K562 (cell line): Measurements from ENCODE around the gene MXRA7. TPM values are rescaled to one million over a fixed set of nuclear protein-coding genes. Genes with fewer than 3 reads are reported as not detected.
A peak's percentile ranks its signal among the peaks of the same experiment; 100 is the strongest.

Experiments used
- PRMT5 ChIP-seq: sonication (generic); formaldehyde crosslinking; IDR thresholded peaks from 2 replicates; pipeline ENCODE4 v1.5.0; 2020; ENCODE audit warnings: missing genetic modification reagents
- PURB ChIP-seq: sonication (generic); formaldehyde crosslinking; IDR thresholded peaks from 2 replicates; pipeline ENCODE4 v1.9.0; 2021; ENCODE audit warnings: low read depth, mild to moderate bottlenecking, missing genetic modification reagents
- RFX1 ChIP-seq: fragments of 450-650 bp; IDR thresholded peaks from 2 replicates; pipeline ENCODE4 v1.6.1; 2016; ENCODE audit warnings: mild to moderate bottlenecking, moderate library complexity
- TCFL5 ChIP-seq: fragments of 250-450 bp; sonication (Bioruptor Pico); conservative IDR thresholded peaks from 2 replicates; pipeline ENCODE4 v1.6.1; 2021; ENCODE audit warnings: mild to moderate bottlenecking, moderate library complexity, matching md5 sums
- polyA plus RNA-seq, 8 experiments: library from polyadenylated mRNA; depleted of rRNA in 4 of 8; stranded (reverse) in 5 of 8; unstranded in 3 of 8; fragments of >200 nt; fragmentation: Nextera tagmentation in 2 of 8; fragmentation: Illumina TruSeq in 1 of 8; extraction: Ambion mirVana in 2 of 8; extraction: Trizol in 1 of 8; gene quantifications; 2 replicates each; pipeline versions ENCODE4 v1.2.1 to v1.2.3, GENCODE V29; 2011 to 2014; ENCODE audit warnings: inconsistent platforms in 1 of 8, missing spikeins in 1 of 8
- total RNA-seq, 7 experiments: library from RNA; depleted of rRNA in 6 of 7; stranded (reverse); fragments of >200 nt in 6 of 7; fragmentation: Illumina TruSeq in 2 of 7; extraction: Trizol in 2 of 7; gene quantifications; 2 replicates each; pipeline versions ENCODE4 v1.2.1 to v1.2.3, GENCODE V29; 2011 to 2021; ENCODE audit warnings: low replicate concordance in 1 of 7
- TF ChIP-seq, protein P1 (sequence below): sonication (generic); formaldehyde crosslinking; IDR thresholded peaks from 2 replicates; pipeline ENCODE4 v1.9.0; 2022; ENCODE audit warnings: mild to moderate bottlenecking, missing genetic modification reagents
- TF ChIP-seq, protein P2 (sequence below): fragments of 250-450 bp; sonication (Bioruptor Pico); IDR thresholded peaks from 2 replicates; pipeline ENCODE4 v1.4.0; 2020; ENCODE audit warnings: borderline replicate concordance
- TF ChIP-seq, protein P3 (sequence below): fragments of 250-450 bp; sonication (Bioruptor Pico); IDR thresholded peaks from 2 replicates; pipeline ENCODE4 v1.4.0; 2020
- TF ChIP-seq, protein P4 (sequence below): fragments of 450-650 bp; IDR thresholded peaks from 2 replicates; pipeline ENCODE4 v1.6.1; 2017; ENCODE audit warnings: antibody characterized with exemption, mild to moderate bottlenecking
- TF ChIP-seq, protein P5 (sequence below), 2 experiments: fragments of 450-650 bp; IDR thresholded peaks; 2 replicates each; pipeline ENCODE4 v1.6.1; 2018; ENCODE audit warnings: mild to moderate bottlenecking in 2 of 2, low read depth in 1 of 2; ENCODE audit not compliant: partially characterized antibody in 2 of 2

MXRA7 gene
- total and polyA plus RNA-seq, 9 of the 15 experiments (the other 6 are each of a cell fraction or from before 2014, with no cell fraction given), result 2.6 to 38.4 (median 14.3) TPM

DNA sequence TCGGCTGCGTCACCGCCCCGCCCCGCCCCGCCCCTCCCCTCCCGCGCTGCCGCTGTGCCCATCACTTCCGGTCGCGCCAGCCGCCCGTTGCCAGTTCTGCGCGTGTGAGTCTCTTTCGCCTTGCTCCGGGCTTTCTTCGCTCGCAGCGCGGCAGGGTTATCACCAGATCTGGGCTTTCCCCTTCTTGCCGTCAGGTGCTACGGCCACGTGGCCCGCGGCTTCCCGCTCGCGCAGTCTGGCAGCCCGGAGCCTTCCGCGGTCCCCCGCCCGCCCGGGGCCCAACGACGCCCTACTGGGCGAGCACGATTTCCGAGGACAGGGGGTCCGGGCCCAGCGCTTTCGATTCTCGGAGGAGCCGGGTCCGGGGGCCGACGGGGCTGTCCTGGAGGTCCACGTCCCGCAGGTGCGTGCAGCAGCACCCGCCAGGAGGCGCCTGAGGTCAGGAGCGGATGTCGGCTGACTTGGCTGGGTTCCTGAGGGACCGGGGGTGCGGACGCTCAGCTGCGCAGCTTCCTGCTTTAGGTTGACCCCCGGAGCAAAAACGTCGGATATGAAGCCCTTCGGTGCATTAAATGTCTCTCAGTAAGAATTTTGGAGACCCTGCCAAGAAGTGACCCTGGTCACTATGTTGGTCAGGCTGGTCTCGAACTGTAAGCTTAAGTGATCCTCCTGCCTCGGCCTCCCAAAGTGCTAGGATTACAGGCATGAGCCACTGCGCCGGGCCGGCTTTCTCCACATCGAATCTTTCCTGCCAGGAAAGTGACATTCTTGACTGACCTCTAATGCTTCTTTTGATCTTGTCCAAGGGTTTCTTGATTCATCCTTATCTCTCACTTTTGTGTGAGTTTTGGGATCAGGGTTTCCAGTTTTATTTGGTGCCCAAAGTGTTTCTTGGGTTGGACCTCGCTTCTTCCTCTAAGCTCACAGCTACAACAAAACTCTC lies 16.3 kb upstream of the MXRA7 start, which contains the start of gene METTL23 (continued):
- TF ChIP-seq TCFL5 (CRISPR knock-in tag), result no peak
- TF ChIP-seq, protein P1, sequence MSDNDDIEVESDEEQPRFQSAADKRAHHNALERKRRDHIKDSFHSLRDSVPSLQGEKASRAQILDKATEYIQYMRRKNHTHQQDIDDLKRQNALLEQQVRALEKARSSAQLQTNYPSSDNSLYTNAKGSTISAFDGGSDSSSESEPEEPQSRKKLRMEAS, result peak; percentile 93
- TF ChIP-seq, protein P2, sequence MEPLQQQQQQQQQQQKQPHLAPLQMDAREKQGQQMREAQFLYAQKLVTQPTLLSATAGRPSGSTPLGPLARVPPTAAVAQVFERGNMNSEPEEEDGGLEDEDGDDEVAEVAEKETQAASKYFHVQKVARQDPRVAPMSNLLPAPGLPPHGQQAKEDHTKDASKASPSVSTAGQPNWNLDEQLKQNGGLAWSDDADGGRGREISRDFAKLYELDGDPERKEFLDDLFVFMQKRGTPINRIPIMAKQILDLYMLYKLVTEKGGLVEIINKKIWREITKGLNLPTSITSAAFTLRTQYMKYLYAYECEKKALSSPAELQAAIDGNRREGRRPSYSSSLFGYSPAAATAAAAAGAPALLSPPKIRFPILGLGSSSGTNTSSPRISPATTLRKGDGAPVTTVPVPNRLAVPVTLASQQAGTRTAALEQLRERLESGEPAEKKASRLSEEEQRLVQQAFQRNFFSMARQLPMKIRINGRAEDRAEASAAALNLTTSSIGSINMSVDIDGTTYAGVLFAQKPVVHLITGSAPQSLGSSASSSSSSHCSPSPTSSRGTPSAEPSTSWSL, result no peak
- TF ChIP-seq, protein P3, sequence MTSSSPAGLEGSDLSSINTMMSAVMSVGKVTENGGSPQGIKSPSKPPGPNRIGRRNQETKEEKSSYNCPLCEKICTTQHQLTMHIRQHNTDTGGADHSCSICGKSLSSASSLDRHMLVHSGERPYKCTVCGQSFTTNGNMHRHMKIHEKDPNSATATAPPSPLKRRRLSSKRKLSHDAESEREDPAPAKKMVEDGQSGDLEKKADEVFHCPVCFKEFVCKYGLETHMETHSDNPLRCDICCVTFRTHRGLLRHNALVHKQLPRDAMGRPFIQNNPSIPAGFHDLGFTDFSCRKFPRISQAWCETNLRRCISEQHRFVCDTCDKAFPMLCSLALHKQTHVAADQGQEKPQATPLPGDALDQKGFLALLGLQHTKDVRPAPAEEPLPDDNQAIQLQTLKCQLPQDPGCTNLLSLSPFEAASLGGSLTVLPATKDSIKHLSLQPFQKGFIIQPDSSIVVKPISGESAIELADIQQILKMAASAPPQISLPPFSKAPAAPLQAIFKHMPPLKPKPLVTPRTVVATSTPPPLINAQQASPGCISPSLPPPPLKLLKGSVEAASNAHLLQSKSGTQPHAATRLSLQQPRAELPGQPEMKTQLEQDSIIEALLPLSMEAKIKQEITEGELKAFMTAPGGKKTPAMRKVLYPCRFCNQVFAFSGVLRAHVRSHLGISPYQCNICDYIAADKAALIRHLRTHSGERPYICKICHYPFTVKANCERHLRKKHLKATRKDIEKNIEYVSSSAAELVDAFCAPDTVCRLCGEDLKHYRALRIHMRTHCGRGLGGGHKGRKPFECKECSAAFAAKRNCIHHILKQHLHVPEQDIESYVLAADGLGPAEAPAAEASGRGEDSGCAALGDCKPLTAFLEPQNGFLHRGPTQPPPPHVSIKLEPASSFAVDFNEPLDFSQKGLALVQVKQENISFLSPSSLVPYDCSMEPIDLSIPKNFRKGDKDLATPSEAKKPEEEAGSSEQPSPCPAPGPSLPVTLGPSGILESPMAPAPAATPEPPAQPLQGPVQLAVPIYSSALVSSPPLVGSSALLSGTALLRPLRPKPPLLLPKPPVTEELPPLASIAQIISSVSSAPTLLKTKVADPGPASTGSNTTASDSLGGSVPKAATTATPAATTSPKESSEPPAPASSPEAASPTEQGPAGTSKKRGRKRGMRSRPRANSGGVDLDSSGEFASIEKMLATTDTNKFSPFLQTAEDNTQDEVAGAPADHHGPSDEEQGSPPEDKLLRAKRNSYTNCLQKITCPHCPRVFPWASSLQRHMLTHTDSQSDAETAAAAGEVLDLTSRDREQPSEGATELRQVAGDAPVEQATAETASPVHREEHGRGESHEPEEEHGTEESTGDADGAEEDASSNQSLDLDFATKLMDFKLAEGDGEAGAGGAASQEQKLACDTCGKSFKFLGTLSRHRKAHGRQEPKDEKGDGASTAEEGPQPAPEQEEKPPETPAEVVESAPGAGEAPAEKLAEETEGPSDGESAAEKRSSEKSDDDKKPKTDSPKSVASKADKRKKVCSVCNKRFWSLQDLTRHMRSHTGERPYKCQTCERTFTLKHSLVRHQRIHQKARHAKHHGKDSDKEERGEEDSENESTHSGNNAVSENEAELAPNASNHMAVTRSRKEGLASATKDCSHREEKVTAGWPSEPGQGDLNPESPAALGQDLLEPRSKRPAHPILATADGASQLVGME (CRISPR knock-in tag), result no peak
- TF ChIP-seq PURB, result no peak
- peak; percentile 80; the same call in 1 of the 2 replicates for TF ChIP-seq PRMT5 (CRISPR knock-in tag)
- TF ChIP-seq RFX1, result no peak
- TF ChIP-seq, protein P4, sequence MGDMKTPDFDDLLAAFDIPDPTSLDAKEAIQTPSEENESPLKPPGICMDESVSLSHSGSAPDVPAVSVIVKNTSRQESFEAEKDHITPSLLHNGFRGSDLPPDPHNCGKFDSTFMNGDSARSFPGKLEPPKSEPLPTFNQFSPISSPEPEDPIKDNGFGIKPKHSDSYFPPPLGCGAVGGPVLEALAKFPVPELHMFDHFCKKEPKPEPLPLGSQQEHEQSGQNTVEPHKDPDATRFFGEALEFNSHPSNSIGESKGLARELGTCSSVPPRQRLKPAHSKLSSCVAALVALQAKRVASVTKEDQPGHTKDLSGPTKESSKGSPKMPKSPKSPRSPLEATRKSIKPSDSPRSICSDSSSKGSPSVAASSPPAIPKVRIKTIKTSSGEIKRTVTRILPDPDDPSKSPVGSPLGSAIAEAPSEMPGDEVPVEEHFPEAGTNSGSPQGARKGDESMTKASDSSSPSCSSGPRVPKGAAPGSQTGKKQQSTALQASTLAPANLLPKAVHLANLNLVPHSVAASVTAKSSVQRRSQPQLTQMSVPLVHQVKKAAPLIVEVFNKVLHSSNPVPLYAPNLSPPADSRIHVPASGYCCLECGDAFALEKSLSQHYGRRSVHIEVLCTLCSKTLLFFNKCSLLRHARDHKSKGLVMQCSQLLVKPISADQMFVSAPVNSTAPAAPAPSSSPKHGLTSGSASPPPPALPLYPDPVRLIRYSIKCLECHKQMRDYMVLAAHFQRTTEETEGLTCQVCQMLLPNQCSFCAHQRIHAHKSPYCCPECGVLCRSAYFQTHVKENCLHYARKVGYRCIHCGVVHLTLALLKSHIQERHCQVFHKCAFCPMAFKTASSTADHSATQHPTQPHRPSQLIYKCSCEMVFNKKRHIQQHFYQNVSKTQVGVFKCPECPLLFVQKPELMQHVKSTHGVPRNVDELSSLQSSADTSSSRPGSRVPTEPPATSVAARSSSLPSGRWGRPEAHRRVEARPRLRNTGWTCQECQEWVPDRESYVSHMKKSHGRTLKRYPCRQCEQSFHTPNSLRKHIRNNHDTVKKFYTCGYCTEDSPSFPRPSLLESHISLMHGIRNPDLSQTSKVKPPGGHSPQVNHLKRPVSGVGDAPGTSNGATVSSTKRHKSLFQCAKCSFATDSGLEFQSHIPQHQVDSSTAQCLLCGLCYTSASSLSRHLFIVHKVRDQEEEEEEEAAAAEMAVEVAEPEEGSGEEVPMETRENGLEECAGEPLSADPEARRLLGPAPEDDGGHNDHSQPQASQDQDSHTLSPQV, result peak; percentile 72
- TF ChIP-seq, protein P5, sequence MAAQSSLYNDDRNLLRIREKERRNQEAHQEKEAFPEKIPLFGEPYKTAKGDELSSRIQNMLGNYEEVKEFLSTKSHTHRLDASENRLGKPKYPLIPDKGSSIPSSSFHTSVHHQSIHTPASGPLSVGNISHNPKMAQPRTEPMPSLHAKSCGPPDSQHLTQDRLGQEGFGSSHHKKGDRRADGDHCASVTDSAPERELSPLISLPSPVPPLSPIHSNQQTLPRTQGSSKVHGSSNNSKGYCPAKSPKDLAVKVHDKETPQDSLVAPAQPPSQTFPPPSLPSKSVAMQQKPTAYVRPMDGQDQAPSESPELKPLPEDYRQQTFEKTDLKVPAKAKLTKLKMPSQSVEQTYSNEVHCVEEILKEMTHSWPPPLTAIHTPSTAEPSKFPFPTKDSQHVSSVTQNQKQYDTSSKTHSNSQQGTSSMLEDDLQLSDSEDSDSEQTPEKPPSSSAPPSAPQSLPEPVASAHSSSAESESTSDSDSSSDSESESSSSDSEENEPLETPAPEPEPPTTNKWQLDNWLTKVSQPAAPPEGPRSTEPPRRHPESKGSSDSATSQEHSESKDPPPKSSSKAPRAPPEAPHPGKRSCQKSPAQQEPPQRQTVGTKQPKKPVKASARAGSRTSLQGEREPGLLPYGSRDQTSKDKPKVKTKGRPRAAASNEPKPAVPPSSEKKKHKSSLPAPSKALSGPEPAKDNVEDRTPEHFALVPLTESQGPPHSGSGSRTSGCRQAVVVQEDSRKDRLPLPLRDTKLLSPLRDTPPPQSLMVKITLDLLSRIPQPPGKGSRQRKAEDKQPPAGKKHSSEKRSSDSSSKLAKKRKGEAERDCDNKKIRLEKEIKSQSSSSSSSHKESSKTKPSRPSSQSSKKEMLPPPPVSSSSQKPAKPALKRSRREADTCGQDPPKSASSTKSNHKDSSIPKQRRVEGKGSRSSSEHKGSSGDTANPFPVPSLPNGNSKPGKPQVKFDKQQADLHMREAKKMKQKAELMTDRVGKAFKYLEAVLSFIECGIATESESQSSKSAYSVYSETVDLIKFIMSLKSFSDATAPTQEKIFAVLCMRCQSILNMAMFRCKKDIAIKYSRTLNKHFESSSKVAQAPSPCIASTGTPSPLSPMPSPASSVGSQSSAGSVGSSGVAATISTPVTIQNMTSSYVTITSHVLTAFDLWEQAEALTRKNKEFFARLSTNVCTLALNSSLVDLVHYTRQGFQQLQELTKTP (IDR thresholded peaks at IDR 0.05; ENCODE audit: low read depth in 1 of 2, partially characterized antibody in 2 of 2), result no peak
